Loucy (cell line): ENCODE measurements around the gene NBEA.

Experiments
- H2AFZ ChIP-seq: fragments of 200-600 bp; sonication (generic); 2 replicates; pipeline ENCODE4 v1.6.0; 2016; ENCODE audit warnings: antibody characterized with exemption, mild to moderate bottlenecking, low read length, moderate library complexity
- H3F3A ChIP-seq: fragments of 200-600 bp; 2 replicates; pipeline ENCODE4 v1.6.0; 2016; ENCODE audit warnings: antibody characterized with exemption, low read depth, mild to moderate bottlenecking
- H3K27me3 ChIP-seq: fragments of 200-600 bp; sonication (generic); 2 replicates; pipeline ENCODE4 v1.6.1; 2014; ENCODE audit warnings: low read length, mild to moderate bottlenecking; ENCODE audit not compliant: insufficient read depth, poor library complexity, severe bottlenecking
- H3K36me3 ChIP-seq: fragments of 200-600 bp; sonication (generic); 2 replicates; pipeline ENCODE4 v1.6.1; 2016; ENCODE audit warnings: low read length; ENCODE audit not compliant: insufficient read depth
- H3K4me1 ChIP-seq: fragments of 200-600 bp; sonication (generic); 2 replicates; pipeline ENCODE4 v1.5.1; 2014; ENCODE audit warnings: low read length, mild to moderate bottlenecking; ENCODE audit not compliant: insufficient read depth, poor library complexity, severe bottlenecking
- H3K4me2 ChIP-seq: fragments of 200-600 bp; sonication (generic); 2 replicates; pipeline ENCODE4 v1.6.0; 2014; ENCODE audit warnings: antibody characterized with exemption, low read length, low read depth, mild to moderate bottlenecking; ENCODE audit not compliant: poor library complexity, severe bottlenecking
- H3K4me3 ChIP-seq: fragments of 200-600 bp; sonication (generic); 2 replicates; pipeline ENCODE4 v1.5.1; 2014; ENCODE audit warnings: low read length, mild to moderate bottlenecking, mixed read lengths; ENCODE audit not compliant: poor library complexity, severe bottlenecking
- H3K79me2 ChIP-seq: fragments of 200-600 bp; sonication (generic); 2 replicates; pipeline ENCODE4 v1.6.1; 2014; ENCODE audit warnings: low read length; ENCODE audit not compliant: insufficient read depth
- H3K9ac ChIP-seq: fragments of 200-600 bp; sonication (generic); 2 replicates; pipeline ENCODE4 v1.6.0; 2014; ENCODE audit warnings: mild to moderate bottlenecking, low read depth, low read length, moderate library complexity; ENCODE audit not compliant: poor library complexity, severe bottlenecking
- H3K9me2 ChIP-seq: fragments of 200-600 bp; sonication (generic); replicated peaks from 2 replicates; pipeline ENCODE4 v1.6.1; 2016; ENCODE audit warnings: low read depth, low read length, mixed read lengths
- H3K9me3 ChIP-seq: fragments of 200-600 bp; sonication (generic); 2 replicates; pipeline ENCODE4 v1.6.1; 2014; ENCODE audit warnings: mild to moderate bottlenecking, antibody characterized with exemption, low read length, low read depth; ENCODE audit not compliant: insufficient read depth
- H4K20me1 ChIP-seq: fragments of 200-600 bp; sonication (generic); 2 replicates; pipeline ENCODE4 v1.6.0; 2014; ENCODE audit warnings: antibody characterized with exemption, low read length, mild to moderate bottlenecking; ENCODE audit not compliant: insufficient read depth, poor library complexity, severe bottlenecking
- EZH2phosphoT487 ChIP-seq: fragments of 200-600 bp; IDR thresholded peaks from 2 replicates; pipeline ENCODE4 v1.6.1; 2018; ENCODE audit warnings: antibody characterized with exemption, mild to moderate bottlenecking, moderate library complexity, borderline replicate concordance
- TF ChIP-seq, protein P1 (sequence below): fragments of 200-600 bp; sonication (generic); conservative IDR thresholded peaks from 2 replicates; pipeline ENCODE4 v1.5.1; 2014; ENCODE audit warnings: mild to moderate bottlenecking, antibody characterized with exemption, low read length

The NBEA gene

GRCh38 chr13:35501661-35502235, 559.7 kb downstream of the NBEA start:
- TF ChIP-seq, protein P1, sequence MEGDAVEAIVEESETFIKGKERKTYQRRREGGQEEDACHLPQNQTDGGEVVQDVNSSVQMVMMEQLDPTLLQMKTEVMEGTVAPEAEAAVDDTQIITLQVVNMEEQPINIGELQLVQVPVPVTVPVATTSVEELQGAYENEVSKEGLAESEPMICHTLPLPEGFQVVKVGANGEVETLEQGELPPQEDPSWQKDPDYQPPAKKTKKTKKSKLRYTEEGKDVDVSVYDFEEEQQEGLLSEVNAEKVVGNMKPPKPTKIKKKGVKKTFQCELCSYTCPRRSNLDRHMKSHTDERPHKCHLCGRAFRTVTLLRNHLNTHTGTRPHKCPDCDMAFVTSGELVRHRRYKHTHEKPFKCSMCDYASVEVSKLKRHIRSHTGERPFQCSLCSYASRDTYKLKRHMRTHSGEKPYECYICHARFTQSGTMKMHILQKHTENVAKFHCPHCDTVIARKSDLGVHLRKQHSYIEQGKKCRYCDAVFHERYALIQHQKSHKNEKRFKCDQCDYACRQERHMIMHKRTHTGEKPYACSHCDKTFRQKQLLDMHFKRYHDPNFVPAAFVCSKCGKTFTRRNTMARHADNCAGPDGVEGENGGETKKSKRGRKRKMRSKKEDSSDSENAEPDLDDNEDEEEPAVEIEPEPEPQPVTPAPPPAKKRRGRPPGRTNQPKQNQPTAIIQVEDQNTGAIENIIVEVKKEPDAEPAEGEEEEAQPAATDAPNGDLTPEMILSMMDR, result no peak
- TF ChIP-seq EZH2phosphoT487, result no peak
- Histone ChIP-seq H4K20me1 (no peaks in the 10 kb centered on the region), H2AFZ (no peak overlapping the region), H3K4me1 (no peaks in the 10 kb centered on the region), H3K9me2 (no peaks in the 10 kb centered on the region), H3K4me2 (no peak overlapping the region), H3K79me2 (no peaks in the 10 kb centered on the region), H3K9me3 (no peaks in the 10 kb centered on the region), H3K27me3 (no peaks in the 10 kb centered on the region), H3K36me3 (no peaks in the 10 kb centered on the region), H3F3A (no peaks in the 10 kb centered on the region), H3K4me3 (no peak overlapping the region), H3K9ac (no peak overlapping the region)

- Histone ChIP-seq H3K36me3 (no peaks in the 10 kb centered on the region), H3K9me3 (no peaks in the 10 kb centered on the region), H3K4me1 (no peaks in the 10 kb centered on the region), H2AFZ (no peak overlapping the region), H3K27me3 (no peaks in the 10 kb centered on the region), H3K4me3 (no peak overlapping the region), H3K79me2 (no peaks in the 10 kb centered on the region), H3K9ac (no peak overlapping the region), H3K4me2 (no peak overlapping the region), H3F3A (no peaks in the 10 kb centered on the region), H4K20me1 (no peaks in the 10 kb centered on the region), H3K9me2 (no peaks in the 10 kb centered on the region)
- TF ChIP-seq, protein P1, result no peak
- no peak for TF ChIP-seq EZH2phosphoT487
Observed at GRCh38 chr13:35502456-35502855, 560.4 kb downstream of the NBEA start.

- Histone ChIP-seq H3K4me3 (no peak overlapping the region), H3K9me2 (no peaks in the 10 kb centered on the region), H3K27me3 (no peaks in the 10 kb centered on the region), H3K4me2 (no peak overlapping the region), H3K4me1 (peaks cover 3% of the 10 kb centered on the region), H4K20me1 (no peaks in the 10 kb centered on the region), H3K36me3 (no peaks in the 10 kb centered on the region), H3K79me2 (no peaks in the 10 kb centered on the region), H3F3A (no peaks in the 10 kb centered on the region), H3K9me3 (no peaks in the 10 kb centered on the region), H3K9ac (no peak overlapping the region), H2AFZ (no peak overlapping the region)
- TF ChIP-seq, protein P1, result no peak
- TF ChIP-seq EZH2phosphoT487, result no peak
Observed at GRCh38 chr13:35512271-35512920, 570.3 kb downstream of the NBEA start.
